Uterus (tissue), 2 donors: Measurements from ENCODE around the gene PHLPP1.

Experiments used
- POLR2A ChIP-seq, 2 donors: fragments of 450-650 bp; IDR thresholded peaks; one replicate each; pipeline ENCODE4 v1.6.1; 2016; ENCODE audit warnings: antibody characterized with exemption in 2 of 2, mild to moderate bottlenecking in 1 of 2, moderate library complexity in 1 of 2
- TF ChIP-seq, protein P1 (sequence below), 4 experiments: fragments of 200-600 bp in 2 of 4; fragments of 450-650 bp in 2 of 4; sonication (generic) in 2 of 4; IDR thresholded peaks; one replicate each; pipeline ENCODE4 v1.5.1; 2016 to 2019; ENCODE audit warnings: antibody characterized with exemption in 4 of 4, mild to moderate bottlenecking in 2 of 4, moderate library complexity in 1 of 4

GRCh38 chr18:62781893-62782292, 66.6 kb downstream of the PHLPP1 start:
- TF ChIP-seq, protein P1, sequence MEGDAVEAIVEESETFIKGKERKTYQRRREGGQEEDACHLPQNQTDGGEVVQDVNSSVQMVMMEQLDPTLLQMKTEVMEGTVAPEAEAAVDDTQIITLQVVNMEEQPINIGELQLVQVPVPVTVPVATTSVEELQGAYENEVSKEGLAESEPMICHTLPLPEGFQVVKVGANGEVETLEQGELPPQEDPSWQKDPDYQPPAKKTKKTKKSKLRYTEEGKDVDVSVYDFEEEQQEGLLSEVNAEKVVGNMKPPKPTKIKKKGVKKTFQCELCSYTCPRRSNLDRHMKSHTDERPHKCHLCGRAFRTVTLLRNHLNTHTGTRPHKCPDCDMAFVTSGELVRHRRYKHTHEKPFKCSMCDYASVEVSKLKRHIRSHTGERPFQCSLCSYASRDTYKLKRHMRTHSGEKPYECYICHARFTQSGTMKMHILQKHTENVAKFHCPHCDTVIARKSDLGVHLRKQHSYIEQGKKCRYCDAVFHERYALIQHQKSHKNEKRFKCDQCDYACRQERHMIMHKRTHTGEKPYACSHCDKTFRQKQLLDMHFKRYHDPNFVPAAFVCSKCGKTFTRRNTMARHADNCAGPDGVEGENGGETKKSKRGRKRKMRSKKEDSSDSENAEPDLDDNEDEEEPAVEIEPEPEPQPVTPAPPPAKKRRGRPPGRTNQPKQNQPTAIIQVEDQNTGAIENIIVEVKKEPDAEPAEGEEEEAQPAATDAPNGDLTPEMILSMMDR (IDR thresholded peaks at IDR 0.05), result no peak
- no peak for TF ChIP-seq POLR2A (IDR thresholded peaks at IDR 0.05)
